GM21723 (cell line): ENCODE results near the gene ZNF85.
A peak's percentile ranks its signal among the peaks of the same experiment; 100 is the strongest.
"Not testable (repeated sequence)": the region's sequence is repeated elsewhere in the genome, so short reads cannot be mapped to it uniquely, and the experiment has no call there.

Experiments used
- ATAC-seq: cut with Tn5 transposase; IDR thresholded peaks from one replicate; pipeline ENCODE4 v1.9.1; 2021; ENCODE audit warnings: mild to moderate bottlenecking, moderate library complexity; ENCODE audit not compliant: unreplicated experiment

Gene ZNF85

DNA sequence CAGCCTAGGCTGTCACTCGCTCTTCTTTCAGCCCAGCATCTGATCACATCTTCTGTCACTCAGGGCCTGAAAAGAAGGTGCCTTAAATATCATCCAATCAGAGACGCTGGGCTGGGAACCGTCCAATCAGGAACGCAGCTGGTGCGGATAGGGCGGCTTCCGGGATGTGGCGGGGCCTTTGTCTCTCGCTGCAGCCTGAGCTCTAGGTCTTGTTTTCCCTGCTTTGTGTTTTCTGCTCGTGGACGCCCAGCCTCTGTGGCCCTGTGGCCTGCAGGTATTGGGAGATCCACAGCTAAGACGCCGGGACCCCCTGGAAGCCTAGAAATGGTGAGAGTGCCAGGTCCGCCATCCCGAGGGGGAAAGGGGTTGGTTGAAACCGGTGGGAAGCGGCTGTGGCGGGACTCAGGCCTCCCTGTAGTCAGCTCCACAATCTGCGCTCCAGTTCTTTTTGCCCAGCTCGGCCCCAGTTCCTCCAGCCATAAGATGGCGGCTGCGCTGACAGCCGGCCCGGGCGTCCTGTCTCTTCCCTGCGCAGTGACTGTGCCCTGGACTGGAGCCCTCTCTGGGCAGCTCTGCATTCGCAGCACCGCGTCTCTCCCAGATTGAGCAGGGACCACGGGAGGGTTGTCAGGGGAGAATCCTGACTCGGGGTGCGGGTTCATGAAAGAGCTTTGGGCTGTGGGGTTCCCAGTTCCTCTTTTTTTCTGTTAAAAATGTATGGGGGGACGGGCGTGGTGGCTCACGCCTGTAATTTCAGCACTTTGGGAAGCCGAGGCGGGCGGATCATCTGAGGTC, at the start of gene ZNF85:
Gene ZNF85 (plus strand): TSS at position 175 of the 795 bp plus-strand sequence. CDS start 150 bp downstream, at position 325.
- peak; percentile 97 for ATAC-seq

DNA sequence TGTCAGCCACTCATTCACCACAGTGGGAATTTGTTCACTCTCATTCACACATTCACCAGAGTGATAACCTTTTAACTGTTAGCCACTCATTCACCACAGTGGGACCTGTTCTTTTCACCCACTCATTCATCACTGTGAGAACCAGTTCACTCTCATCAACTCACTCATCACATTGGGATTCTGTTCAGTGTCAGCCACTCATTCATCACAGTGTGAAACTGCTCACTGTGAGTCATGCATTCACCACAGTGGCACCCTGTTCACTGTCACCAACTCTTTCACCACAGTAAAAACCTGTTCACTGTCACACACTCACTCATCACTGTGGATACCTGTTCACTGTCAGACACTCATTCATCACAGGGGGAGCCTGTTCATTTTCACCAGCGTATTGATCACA, 43.5 kb upstream of the ZNF85 start:
- ATAC-seq = no peak

DNA sequence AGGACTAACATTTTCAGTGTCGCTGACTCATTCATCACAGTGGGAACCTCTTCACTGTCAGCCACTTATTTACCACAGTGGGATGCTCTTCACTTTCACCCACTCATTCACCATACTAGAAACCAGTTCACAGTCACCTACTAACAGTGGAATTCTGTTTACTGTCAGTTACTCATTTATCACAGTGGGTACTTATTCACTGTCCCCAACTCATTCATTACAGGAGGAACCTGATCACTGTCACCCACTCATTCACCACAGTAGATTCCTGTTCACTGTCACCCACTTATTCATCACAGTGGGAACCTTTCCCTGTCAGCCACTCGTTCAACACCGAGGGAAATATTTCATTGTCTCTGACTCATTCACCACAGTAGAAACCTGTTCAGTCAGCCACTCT, 10.1 kb upstream of the ZNF85 start:
- ATAC-seq = no peak

DNA sequence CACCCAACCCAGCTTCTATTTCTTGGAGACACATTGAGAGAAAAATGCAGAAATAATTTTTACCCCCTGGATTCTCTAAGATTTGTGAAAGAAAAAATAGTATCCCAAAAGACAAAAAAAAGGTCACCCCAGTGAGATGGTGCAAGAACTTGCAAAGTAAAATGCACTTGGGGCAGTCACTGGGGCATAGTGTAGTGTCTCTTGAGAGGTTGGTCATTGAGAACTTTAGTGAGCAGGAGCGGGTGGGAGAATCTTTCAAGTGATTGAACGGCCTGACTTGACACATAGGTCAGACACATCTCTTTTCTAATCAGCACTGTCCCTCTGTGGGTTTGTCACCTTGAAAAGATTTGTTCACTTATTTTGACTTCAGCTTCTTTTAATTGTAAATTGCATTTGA, 2.4 kb downstream of the ZNF85 start:
- ATAC-seq = no peak

DNA sequence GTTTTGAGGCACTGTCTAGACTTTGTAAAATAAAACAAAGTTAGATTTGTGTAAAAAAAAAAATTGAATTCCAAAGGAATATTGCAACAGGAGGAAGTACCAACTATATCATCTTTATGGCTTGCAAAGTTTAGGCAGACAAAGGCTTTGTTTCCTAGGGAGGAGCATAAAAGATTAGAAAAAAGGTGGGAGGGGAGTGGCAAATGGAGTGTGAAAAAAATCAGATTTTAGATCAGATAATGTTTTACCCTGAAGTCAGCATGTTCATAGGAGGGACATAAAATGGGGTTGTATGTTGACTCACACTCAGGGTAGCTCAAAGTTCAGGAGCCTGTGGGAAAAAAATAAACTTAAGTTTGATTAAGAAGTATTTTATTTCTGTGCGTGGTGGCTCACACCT, 3.7 kb downstream of the ZNF85 start:
- ATAC-seq = no peak

DNA sequence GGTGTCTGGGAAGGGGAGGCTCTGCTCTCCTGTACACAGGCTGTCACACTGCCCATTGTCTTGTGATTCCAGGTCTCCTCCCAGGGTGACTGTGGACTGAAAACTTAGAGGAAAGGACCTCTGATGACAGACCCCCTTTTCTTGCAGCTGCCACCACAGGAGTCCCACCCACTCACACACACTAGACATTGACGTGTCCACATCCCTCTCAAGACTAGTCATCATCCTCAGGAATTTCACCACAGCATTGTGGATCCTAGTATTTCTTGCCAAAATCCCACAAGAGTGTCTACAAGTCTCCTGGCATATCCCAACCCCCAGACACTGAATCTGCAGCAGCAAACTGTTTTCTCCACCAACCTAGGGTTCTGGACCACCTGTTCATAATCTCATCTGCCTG, 5.3 kb downstream of the ZNF85 start:
- no peak for ATAC-seq

DNA sequence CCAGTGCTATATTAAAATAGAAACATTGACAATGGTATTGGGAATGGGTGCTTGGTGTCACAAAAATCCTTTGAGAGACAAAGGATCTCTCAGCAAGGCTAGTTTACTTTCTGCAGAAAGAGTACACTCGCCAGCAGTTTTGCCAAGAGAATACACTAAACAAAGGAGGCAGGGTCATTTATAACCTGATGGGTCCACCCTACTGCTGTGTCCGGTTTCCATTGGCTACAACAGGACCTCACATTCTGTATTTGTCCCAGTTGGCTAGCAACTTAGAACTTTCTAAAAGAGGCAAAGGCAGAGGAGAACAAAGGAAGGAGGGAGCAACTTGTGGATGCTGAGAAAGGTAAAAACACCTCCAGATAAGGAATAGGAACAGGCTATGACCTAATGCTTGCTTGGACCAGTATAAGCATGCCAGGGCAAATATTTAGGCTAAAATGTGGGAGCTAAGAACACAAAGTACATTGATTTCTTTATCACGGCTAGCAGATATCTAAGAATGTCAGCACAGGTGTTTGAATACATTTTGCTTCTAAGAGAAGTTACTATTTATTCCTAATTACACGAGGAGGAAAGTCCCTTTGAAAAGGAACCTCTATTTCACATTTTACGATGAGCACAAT, 13.4 kb downstream of the ZNF85 start:
- not testable (repeated sequence) for ATAC-seq

DNA sequence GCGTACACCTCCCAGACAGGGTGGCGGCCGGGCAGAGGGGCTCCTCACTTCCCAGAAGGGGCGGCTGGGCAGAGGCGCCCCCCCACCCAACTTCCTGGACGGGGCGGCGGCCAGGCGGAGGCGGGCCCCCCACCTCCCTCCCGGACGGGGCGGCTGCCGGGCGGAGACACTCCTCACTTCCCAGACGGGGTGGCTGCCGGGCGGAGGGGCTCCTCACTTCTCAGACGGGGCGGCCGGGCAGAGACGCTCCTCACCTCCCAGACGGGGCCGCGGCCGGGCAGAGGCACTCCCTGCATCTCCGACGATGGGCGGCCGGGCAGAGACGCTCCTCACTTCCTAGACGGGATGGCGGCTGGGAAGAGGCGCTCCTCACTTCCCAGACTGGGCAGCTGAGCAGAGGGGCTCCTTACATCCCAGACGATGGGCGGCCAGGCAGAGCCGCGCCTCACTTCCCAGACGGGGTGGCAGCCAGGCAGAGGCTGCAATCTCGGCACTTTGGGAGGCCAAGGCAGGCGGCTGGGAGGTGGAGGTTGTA, 29.6 kb downstream of the ZNF85 start:
- not testable (repeated sequence) for ATAC-seq

DNA sequence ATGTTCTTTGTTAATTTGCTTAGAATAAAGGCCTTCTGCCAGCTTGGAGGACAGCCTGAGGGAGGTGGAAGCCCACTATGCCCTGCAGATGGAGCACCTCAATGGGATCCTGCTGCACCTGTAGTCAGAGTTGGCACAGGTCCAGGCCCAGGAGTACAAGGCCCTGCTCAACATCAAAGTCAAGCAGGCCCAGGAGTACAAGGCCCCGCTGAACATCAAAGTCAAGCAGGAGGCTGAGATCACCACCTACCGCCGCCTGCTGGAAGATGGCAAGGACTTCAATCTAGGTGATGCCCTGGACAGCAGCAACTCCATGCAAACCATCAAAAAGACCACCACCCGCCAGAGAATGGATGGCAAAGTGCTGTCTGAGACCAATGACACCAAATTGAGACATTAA, 41.7 kb downstream of the ZNF85 start:
- ATAC-seq = no peak

DNA sequence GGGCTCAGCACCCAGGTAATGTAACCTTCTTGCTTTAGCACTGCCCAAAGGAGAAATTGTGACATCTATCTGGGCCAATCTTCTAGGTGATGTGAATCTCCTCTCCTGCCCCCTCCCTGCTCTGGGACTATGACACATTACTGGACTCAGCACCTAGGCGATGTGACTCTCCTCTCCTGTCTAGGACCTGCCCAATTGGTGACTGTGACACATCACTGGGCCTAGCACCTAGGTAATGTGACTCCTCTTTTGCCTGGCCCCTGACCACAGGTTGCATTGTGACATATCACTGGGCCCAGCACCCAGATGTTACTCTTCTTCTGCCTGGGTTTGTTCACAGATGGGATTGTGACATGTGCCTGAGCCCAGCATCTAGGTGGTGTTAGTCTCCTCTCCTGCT, 45.0 kb downstream of the ZNF85 start:
- ATAC-seq = no peak

DNA sequence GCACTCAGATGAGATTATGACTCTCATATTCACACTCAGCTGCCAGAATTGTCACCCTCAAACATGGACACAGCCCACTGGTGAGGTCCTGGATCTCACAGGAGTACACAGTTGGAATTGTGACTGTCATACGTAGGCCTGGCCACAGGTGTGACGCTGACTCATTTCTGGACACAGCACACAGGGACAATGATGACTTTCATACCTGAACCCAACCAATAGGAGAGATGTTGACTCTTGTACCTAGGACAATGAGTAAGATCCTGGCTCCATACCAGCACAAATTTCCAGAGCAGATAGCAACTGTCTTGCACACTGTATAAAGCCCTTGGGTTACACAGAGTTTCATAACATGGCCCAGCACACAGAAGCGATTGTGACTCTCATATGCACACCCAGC, 46.4 kb downstream of the ZNF85 start:
- ATAC-seq = no peak

DNA sequence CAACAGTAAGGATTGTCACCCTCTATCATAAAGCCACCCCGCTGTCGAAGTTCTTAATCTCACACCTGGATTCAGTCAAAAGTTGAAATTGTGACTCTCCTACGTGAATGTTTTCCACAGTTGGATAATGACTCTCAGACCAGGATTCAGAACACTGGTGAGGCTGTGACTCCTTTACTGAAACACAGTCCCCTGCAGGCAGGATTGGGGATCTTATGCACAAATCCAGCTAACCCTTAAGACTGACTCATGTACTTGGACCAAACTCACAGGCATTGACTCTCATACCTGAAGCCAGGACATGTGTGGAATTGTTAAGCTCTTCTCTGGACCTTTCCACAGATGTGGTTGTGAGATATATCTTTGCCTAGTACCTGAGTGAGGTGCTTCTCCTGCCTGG, 46.8 kb downstream of the ZNF85 start:
- ATAC-seq = no peak

DNA sequence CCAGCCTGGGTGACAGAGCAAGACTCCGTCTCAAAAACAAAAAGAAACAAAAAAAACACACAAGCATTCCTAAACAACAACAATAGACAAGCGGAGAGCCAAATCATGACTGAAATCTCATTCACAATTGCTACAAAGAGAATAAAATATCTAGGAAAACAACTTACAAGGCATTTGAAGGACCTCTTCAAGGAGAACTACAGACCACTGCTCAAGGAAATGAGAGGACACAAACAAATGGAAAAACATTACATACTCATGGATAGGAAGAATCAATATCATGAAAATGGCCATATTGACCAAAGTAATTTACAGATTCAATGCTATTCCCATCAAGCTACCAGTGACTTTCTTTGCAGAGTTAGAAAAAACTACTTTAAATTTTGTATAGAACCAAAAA, 69.7 kb downstream of the ZNF85 start:
- ATAC-seq = not testable (repeated sequence)

DNA sequence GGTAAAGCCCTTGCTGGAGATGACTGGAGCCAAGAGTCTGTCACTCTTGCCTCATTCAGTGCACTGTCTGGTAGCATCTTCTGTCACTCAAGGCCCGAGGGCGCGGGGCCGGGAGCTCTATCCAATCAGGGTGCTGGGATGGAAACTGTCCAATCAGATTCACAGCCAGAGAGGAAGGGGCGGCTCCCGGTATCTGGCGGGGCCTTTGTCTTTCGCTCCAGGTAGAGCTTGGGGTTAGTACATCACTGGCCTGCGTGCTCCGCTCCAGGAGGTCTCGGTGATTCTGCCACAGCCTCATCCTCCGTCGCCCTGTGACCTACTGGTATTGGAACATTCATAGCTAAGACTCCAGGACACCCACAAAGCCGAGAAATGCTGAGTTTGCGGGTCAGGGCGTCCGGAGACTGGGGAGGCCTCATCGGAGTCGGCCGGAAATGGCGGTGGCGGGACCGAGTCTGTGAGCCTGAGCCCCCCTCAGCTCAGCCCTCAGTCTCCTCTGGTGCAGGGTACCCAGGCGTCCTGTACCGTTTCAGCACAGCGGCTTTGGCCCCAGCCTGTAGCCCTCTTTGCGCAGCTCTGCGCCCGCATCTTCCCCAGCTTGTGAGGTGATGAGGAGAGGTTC, 76.8 kb downstream of the ZNF85 start:
- ATAC-seq = peak; percentile 96
